ENCODE measurements around the gene RHBDF1. TPM values are rescaled to one million over a fixed set of nuclear protein-coding genes. Genes with fewer than 3 reads are reported as not detected.
A peak's percentile ranks its signal among the peaks of the same experiment; 100 is the strongest.

The RHBDF1 gene
- total and polyA plus RNA-seq, 9 of the 15 experiments (the other 6 are each of a cell fraction or from before 2014, with no cell fraction given) = 1.0 to 8.2 (median 4.2) TPM

DNA sequence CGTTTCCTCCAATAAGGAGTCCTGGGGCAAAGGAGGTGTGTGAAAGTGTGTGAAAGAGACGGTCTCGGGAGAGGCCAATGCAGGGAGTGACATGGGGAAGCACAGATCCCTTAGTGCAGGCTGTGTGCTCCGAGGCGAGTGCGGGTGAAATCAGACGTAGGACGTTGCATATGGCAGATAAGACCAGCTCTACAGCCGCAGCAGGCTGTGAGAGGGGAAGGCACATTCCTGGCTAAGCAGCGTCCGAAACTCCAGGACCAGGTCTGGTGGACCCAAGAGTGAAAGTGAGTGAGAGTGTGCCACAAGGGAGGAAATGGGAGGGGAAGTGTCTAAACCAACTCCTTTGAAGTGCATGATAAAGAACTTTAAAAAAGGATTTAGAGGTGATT lies 30.4 kb downstream of the RHBDF1 start (continued):
- TF ChIP-seq PRPF4 (IDR thresholded peaks at IDR 0.05; ENCODE audit: insufficient read depth, low read depth, low read length, poor library complexity, severe bottlenecking) (no peak), ZFP36 (IDR thresholded peaks at IDR 0.05; ENCODE audit: low read depth, low read length, partially characterized antibody) (peak; percentile 21), BRCA1 (IDR thresholded peaks at IDR 0.05) (no peak), BRCA1 (CRISPR knock-in tag; IDR thresholded peaks at IDR 0.05) (no peak), BRF1 (IDR thresholded peaks at IDR 0.05; ENCODE audit: borderline replicate concordance, extremely low read depth, insufficient read length) (no peak), POLR3A (IDR thresholded peaks at IDR 0.05; ENCODE audit: borderline replicate concordance, extremely low read depth, insufficient read depth, insufficient read length) (no peak), CCNT2 (IDR thresholded peaks at IDR 0.05; ENCODE audit: borderline replicate concordance, extremely low read depth, insufficient read length, low read depth, low read length) (no peak), CBFA2T3 (IDR thresholded peaks at IDR 0.05) (peak; percentile 26; the same call in 1 of the 2 replicates), CREB1 (IDR thresholded peaks at IDR 0.05) (no peak), CREB1 (CRISPR knock-in tag; IDR thresholded peaks at IDR 0.05) (peak; percentile 29; the same call in 1 of the 2 replicates), SRSF3 (IDR thresholded peaks at IDR 0.05; ENCODE audit: insufficient read depth, low read length) (no peak), KLF10 (CRISPR knock-in tag; IDR thresholded peaks at IDR 0.05) (no peak), SMARCA4 (IDR thresholded peaks at IDR 0.05) (0 out of 2 replicates have a peak, but pooled peaks have one; percentile 18), TEAD1 (CRISPR knock-in tag; IDR thresholded peaks at IDR 0.05) (no peak), BDP1 (IDR thresholded peaks at IDR 0.05; ENCODE audit: insufficient read depth, insufficient read length) (no peak), EGR1 (conservative IDR thresholded peaks at IDR 0.05) (no peak), JUND (IDR thresholded peaks at IDR 0.05; ENCODE audit: borderline replicate concordance, low read depth, low read length) (no peak), JUND (tag; IDR thresholded peaks at IDR 0.05; ENCODE audit: borderline replicate concordance, low read depth, low read length) (no peak), SRSF7 (optimal IDR thresholded peaks at IDR 0.05; ENCODE audit: low read depth, low read length) (no peak), ATF1 (CRISPR knock-in tag; IDR thresholded peaks at IDR 0.05) (no peak), ATF1 (tag; IDR thresholded peaks at IDR 0.05) (0 out of 2 replicates have a peak, but pooled peaks have one; percentile 20)
- TF ChIP-seq, protein P1, sequence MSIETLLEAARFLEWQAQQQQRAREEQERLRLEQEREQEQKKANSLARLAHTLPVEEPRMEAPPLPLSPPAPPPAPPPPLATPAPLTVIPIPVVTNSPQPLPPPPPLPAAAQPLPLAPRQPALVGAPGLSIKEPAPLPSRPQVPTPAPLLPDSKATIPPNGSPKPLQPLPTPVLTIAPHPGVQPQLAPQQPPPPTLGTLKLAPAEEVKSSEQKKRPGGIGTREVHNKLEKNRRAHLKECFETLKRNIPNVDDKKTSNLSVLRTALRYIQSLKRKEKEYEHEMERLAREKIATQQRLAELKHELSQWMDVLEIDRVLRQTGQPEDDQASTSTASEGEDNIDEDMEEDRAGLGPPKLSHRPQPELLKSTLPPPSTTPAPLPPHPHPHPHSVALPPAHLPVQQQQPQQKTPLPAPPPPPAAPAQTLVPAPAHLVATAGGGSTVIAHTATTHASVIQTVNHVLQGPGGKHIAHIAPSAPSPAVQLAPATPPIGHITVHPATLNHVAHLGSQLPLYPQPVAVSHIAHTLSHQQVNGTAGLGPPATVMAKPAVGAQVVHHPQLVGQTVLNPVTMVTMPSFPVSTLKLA (conservative IDR thresholded peaks at IDR 0.05) = no peak
- TF ChIP-seq, protein P2, sequence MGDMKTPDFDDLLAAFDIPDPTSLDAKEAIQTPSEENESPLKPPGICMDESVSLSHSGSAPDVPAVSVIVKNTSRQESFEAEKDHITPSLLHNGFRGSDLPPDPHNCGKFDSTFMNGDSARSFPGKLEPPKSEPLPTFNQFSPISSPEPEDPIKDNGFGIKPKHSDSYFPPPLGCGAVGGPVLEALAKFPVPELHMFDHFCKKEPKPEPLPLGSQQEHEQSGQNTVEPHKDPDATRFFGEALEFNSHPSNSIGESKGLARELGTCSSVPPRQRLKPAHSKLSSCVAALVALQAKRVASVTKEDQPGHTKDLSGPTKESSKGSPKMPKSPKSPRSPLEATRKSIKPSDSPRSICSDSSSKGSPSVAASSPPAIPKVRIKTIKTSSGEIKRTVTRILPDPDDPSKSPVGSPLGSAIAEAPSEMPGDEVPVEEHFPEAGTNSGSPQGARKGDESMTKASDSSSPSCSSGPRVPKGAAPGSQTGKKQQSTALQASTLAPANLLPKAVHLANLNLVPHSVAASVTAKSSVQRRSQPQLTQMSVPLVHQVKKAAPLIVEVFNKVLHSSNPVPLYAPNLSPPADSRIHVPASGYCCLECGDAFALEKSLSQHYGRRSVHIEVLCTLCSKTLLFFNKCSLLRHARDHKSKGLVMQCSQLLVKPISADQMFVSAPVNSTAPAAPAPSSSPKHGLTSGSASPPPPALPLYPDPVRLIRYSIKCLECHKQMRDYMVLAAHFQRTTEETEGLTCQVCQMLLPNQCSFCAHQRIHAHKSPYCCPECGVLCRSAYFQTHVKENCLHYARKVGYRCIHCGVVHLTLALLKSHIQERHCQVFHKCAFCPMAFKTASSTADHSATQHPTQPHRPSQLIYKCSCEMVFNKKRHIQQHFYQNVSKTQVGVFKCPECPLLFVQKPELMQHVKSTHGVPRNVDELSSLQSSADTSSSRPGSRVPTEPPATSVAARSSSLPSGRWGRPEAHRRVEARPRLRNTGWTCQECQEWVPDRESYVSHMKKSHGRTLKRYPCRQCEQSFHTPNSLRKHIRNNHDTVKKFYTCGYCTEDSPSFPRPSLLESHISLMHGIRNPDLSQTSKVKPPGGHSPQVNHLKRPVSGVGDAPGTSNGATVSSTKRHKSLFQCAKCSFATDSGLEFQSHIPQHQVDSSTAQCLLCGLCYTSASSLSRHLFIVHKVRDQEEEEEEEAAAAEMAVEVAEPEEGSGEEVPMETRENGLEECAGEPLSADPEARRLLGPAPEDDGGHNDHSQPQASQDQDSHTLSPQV (IDR thresholded peaks at IDR 0.05) = no peak
- TF ChIP-seq, protein P3, sequence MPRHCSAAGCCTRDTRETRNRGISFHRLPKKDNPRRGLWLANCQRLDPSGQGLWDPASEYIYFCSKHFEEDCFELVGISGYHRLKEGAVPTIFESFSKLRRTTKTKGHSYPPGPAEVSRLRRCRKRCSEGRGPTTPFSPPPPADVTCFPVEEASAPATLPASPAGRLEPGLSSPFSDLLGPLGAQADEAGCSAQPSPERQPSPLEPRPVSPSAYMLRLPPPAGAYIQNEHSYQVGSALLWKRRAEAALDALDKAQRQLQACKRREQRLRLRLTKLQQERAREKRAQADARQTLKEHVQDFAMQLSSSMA (CRISPR knock-in tag; IDR thresholded peaks at IDR 0.05) = no peak
